Fibroblast of skin of scalp (primary cell): ENCODE results near the gene EPHA6.
"Not testable (repeated sequence)": the region's sequence is repeated elsewhere in the genome, so short reads cannot be mapped to it uniquely, and the experiment has no call there.

Source experiments
- DNase-seq: peaks from one replicate; pipeline ENCODE4 v3.0.0-alpha.2; 2013

EPHA6 gene

DNA sequence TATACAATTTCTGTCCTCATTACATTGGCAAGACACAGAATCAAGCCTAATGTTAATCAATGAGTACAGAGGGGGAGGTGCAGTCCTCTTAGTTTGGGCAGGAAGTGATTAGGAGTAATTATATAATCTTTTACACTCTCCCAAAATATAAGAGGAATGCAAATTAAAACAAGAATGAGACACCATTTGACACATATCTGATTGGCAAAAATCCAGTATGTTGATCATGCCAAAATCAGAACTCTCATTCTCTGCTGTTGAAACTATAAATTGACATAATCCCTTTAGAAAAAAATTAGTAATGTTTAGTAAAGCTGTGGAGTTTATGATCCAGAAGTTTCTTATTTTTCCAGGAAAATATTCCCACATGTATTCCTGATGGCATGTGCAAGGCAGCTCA, 373.4 kb downstream of the EPHA6 start:
- no peak for DNase-seq

DNA sequence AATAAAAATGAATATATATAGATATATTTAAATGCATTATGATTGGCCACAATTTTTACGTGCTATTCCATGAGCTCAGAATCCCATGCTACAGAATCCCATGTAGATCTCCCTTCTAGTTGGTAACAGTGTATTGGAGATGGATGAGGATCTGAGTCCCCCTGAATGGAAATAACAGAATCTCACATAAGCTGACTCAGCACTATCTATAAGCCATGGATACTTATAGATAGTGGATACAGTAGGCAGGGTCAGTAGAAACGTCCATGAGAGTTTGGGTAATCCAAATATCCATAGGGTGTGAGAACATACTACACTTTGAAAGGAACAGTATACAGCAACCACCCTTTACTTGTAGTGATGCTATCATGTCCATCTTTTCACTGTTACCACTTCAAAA, 375.4 kb downstream of the EPHA6 start:
- DNase-seq: no peak

GRCh38 chr3:97197083-97197482, 382.7 kb downstream of the EPHA6 start:
- DNase-seq: no peak

DNA sequence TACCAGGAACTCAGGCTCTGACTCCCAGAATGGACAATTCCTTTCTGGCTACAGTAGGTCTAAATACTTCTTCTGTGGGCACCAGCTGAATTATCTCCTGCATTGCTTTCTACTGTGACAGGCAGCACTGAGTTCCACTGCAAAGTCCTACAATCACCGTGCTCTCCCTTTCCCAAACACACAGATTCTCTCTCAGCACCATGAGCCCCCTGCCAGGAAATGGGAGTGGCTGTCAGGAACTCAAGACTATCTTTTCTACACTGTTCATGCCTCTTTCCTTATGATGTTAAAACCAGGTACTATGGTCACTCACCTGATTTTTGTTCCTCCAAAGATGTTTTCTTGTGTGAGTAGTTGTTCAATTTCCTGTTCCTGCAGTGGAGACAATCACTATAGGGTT, 383.4 kb downstream of the EPHA6 start:
- DNase-seq: no peak

DNA sequence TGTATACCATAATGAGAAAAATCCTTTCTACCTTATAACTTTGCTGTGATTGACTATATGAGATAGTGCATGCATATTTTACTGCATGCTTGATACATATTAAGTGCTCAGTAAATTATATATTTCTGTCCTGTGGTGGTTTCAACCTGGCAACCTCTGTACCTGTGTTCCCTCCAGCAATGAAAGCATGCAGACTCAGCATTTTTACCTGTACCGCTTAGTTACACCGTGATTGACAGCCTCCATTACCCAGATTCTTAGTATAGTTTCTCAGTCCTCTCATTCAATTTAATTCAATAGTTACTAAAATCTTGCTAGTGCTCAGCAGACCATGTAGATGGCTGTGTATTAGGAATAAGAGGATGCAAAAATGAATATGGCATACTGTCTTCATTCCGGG, 386.0 kb downstream of the EPHA6 start:
- DNase-seq: no peak

DNA sequence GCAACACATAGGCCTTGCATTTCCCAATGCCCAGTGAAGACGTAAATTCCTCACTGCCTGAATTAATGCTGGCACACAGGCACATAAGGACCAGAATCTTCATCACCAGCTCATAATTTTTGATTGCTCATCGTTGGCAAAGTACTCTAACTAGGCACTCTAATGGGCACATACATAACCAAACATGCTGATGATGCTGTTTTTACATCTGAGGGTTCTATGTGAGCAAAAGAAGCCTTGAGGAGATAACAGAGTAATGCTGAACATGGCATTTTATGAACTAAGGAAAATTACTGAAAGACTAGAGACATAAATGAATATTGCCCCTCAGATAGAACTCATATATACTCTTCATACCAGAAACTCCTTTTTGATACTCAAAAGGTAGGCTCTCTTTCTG, 387.4 kb downstream of the EPHA6 start:
- no peak for DNase-seq

GRCh38 chr3:97228966-97229365, 414.6 kb downstream of the EPHA6 start:
- no peak for DNase-seq

- no peak for DNase-seq
Measured at GRCh38 chr3:97230486-97230885, 416.1 kb downstream of the EPHA6 start.

GRCh38 chr3:97232393-97233034, 418.1 kb downstream of the EPHA6 start:
- DNase-seq: no peak

DNA sequence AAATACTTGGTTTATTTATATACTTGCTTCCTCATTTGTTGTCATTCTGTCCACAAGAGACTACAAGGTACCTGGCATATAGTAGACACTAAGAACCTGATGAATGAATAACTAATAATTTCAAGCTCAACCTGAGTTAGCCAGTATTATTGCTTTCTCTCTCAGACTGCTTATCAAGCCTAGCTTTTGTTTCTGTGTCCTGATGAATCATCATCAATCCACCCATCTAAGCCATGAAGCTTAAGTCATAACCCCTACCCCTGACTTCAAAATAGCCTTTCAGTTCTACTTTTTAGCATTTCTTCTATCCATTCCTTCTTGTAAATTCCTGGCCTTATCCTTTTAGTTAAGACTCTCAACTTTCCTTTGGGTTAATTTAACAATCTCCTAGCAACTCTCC, 420.8 kb downstream of the EPHA6 start:
- no peak for DNase-seq

GRCh38 chr3:97235611-97236315, 421.4 kb downstream of the EPHA6 start:
- no peak for DNase-seq

DNA sequence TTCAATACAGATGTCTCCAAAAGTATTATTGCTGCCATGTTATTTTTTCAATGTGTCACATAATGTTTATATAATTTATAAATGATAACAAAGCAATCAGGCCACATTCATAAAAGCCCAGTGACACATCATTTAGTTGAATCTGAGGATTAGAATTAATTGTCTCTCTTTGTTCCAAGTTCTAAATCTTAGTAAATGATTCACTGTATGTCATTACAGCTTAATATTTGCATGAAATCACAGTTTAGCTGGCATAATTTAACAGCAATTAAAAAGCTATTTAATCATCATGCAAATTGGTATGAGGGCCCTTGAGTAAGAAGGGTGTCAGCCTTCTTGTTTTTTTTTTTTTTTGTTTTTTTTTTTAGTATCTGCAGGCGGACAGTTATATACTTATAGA, 427.0 kb downstream of the EPHA6 start:
- no peak for DNase-seq

GRCh38 chr3:97245201-97245910, 431.0 kb downstream of the EPHA6 start:
- DNase-seq: no peak

DNA sequence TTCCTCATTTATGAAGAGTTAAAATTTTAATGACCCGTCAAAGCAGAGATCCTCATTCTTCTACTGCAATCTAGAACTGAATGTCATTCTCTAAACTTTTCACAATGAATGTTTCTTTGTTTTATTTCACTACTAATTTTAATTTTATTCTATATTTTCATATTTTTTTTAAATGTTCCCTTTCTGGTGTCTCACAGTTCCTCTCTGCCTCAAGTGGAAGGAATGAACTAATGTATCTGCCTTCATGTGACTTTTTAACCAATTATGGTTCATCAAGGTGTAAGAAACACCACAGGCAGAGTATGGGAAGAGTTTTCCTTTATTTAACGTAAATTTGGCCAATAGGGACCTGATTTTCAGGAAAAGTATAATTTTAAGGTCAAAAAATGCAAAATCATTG, 441.7 kb downstream of the EPHA6 start:
- no peak for DNase-seq

- DNase-seq: no peak
Measured at GRCh38 chr3:97257942-97258697, 443.7 kb downstream of the EPHA6 start.

- no peak for DNase-seq
Measured at GRCh38 chr3:97259263-97259662, 444.9 kb downstream of the EPHA6 start.

DNA sequence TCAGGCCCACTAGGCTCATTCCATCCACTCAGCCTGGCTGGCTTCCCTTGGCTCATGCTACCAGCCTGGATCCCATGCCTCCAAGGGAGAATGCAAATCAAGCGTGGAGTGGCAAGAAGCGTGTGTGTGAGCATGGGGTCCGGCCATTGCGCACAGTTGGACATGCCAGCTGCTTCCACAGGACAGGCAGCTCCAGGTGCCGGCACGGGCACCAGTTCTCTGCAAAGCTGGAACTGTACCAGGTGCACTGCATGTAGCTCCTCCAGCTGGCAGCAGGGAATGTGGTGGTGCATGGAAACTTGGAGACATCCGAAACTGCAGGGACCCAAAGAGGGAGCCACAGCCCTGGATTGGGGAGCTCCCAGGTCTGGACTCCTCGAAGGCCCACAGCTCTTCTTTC, 449.8 kb downstream of the EPHA6 start:
- DNase-seq: no peak

- DNase-seq: no peak
Measured at GRCh38 chr3:97265237-97266005, 451.0 kb downstream of the EPHA6 start.

- DNase-seq: no peak
Measured at GRCh38 chr3:97269202-97269601, 454.8 kb downstream of the EPHA6 start.

DNA sequence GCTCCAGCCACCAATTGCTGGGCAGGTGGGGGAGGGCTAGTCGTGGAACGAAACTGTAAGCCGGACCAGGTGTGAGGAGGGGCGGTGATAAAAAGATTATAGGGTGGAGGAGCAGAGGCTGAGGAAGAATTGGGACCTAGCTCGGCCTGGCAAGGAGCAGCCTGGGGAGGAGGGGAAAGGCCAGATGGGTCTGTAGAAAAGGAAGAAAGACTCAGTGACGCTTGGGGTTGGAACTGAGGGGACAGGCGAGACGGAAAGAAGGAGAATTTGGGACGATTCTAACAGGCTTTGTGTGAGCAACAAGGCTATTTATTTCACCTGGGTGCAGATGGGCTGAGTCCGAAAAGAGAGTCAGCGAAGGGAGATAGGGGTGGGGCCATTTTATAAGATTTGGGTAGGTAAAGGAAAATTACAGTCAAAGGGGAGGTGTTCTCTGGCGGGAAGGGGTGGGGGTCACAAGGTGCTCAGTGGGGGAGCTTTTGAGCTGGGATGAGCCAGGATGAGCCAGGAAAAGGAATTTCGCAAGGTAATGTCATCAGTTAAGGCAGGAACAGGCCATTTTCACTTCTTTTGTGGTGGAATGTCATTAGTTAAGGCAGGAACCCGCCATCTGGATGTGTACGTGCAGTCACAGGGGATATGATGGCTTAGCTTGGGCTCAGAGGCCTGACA, 462.6 kb downstream of the EPHA6 start:
- DNase-seq: not testable (repeated sequence)

GRCh38 chr3:97277708-97278107, 463.3 kb downstream of the EPHA6 start:
- no peak for DNase-seq

- DNase-seq: no peak
Measured at GRCh38 chr3:97278506-97278905, 464.1 kb downstream of the EPHA6 start.
